Measurements from ENCODE around the gene KLC3. TPM values are rescaled to one million over a fixed set of nuclear protein-coding genes. Genes with fewer than 3 reads are reported as not detected.
"Not testable (repeated sequence)": the region's sequence is repeated elsewhere in the genome, so short reads cannot be mapped to it uniquely, and the experiment has no call there.

Gene KLC3
- total and polyA plus RNA-seq, 2 donors (not counting 1 experiment from before 2014, with no cell fraction given): not detected

DNA sequence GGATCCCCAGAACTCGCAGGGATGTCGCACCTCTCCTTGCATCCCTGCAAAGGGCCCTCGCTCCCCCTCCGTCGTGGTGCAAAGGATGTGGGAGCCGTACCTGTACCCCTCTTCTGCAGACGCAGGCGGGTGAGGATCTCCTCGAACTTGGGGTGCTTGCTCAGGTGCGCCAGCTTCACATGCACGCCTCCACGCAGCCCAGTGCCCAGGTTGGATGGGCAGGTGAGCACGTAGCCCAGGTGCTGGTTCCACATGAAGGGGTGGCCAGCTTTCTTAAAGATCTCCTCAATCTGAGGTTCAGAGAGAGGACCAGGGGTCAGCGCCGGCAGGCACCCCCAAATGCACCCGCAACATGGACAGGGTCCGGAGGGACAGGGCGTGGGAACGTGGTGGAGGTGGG lies 33.2 kb upstream of the KLC3 start:
- H3K27me3 ChIP-seq (replicated peaks in 1 of 4; ENCODE audit: control extremely low read depth in 1 of 4, control insufficient read depth in 3 of 4, insufficient read depth in 4 of 4, low read length in 3 of 4): no peaks in the 10 kb centered on the region
- no peaks in the 10 kb centered on the region for H3K4me1 ChIP-seq (ENCODE audit: control insufficient read depth in 2 of 2, insufficient read depth in 2 of 2, low read length in 2 of 2)
- no peaks in the 10 kb centered on the region for H3K36me3 ChIP-seq (replicated peaks in 1 of 2; ENCODE audit: control extremely low read depth in 1 of 2, control insufficient read depth in 1 of 2, extremely low read depth in 1 of 2, insufficient read depth in 2 of 2, low read length in 1 of 2)
- Mint-ChIP-seq H3K27ac (no peak overlapping the region), H3K4me1 (no peaks in the 10 kb centered on the region), H3K4me3 (no peak overlapping the region), H3K9me3 (ENCODE audit: insufficient read depth) (peaks cover 5% of the 10 kb centered on the region), H3K27me3 (peaks cover 3% of the 10 kb centered on the region)
- H3K9me3 ChIP-seq (ENCODE audit: control extremely low read depth in 1 of 3, control insufficient read depth in 2 of 3, insufficient read depth in 1 of 3, low read length in 2 of 3): peaks cover 0 to 29% (median 0%) of the 10 kb centered on the region in 3 donors
- DNase-seq (no peak), ATAC-seq (ENCODE audit: low read depth) (no peak)
- H4K20me1 ChIP-seq (ENCODE audit: control insufficient read depth, insufficient read depth, low read length, poor library complexity, severe bottlenecking): no peaks in the 10 kb centered on the region
- no peak overlapping the region for H3K4me3 ChIP-seq (ENCODE audit: control extremely low read depth in 1 of 5, extremely low read depth in 1 of 5, insufficient read depth in 1 of 5, low read depth in 2 of 5, low read length in 4 of 5)
- no peak overlapping the region for H3K27ac ChIP-seq (ENCODE audit: low read length in 2 of 2)
- ChIA-PET CTCF (no interaction called here), POLR2A (no interaction called here)
- intact Hi-C loops (cut with micrococcal nuclease): no loop called here
- H3K9ac ChIP-seq (ENCODE audit: low read length): no peak overlapping the region
- H3K4me2 ChIP-seq (replicated peaks; ENCODE audit: low read depth, low read length, poor library complexity, severe bottlenecking): no peak overlapping the region
- no peaks in the 10 kb centered on the region for H3K79me2 ChIP-seq (ENCODE audit: control insufficient read depth, insufficient read depth, low read length)
- WGBS (ENCODE audit: insufficient coverage): 92% methylated on average over 19 of the region's 19 CpGs
- TF ChIP-seq, protein P1, sequence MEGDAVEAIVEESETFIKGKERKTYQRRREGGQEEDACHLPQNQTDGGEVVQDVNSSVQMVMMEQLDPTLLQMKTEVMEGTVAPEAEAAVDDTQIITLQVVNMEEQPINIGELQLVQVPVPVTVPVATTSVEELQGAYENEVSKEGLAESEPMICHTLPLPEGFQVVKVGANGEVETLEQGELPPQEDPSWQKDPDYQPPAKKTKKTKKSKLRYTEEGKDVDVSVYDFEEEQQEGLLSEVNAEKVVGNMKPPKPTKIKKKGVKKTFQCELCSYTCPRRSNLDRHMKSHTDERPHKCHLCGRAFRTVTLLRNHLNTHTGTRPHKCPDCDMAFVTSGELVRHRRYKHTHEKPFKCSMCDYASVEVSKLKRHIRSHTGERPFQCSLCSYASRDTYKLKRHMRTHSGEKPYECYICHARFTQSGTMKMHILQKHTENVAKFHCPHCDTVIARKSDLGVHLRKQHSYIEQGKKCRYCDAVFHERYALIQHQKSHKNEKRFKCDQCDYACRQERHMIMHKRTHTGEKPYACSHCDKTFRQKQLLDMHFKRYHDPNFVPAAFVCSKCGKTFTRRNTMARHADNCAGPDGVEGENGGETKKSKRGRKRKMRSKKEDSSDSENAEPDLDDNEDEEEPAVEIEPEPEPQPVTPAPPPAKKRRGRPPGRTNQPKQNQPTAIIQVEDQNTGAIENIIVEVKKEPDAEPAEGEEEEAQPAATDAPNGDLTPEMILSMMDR (IDR thresholded peaks at IDR 0.05): no peak
- no peak for TF ChIP-seq EZH2 (IDR thresholded peaks at IDR 0.05; ENCODE audit: borderline replicate concordance, insufficient read depth, low read depth, low read length, poor library complexity, severe bottlenecking)
- H2AFZ ChIP-seq (ENCODE audit: insufficient read depth, low read depth, low read length, poor library complexity, severe bottlenecking): no peak overlapping the region

DNA sequence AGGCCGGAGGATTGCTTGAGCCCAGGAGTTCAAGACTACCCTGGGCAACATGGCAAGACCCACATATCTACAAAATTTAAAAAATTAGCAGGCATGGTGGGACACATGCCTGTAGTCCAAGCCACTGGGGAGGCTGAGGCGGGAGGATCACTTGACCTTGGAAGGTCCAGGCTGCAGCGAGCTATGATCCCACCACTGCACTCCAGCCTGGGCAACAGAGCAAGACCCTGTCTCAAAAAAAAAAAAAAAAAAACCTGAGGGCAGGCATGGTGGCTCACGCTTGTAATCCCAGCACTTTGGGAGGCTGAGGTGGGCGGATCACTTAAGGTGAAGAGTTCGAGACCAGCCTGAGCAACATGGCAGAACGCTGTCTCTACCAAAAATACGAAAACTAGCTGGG lies 31.2 kb upstream of the KLC3 start:
- H4K20me1 ChIP-seq (ENCODE audit: control insufficient read depth, insufficient read depth, low read length, poor library complexity, severe bottlenecking); H3K27ac Mint-ChIP-seq; H3K4me3 Mint-ChIP-seq; H3K4me3 ChIP-seq (ENCODE audit: control extremely low read depth in 1 of 5, extremely low read depth in 1 of 5, insufficient read depth in 1 of 5, low read depth in 2 of 5, low read length in 4 of 5); DNase-seq; H3K79me2 ChIP-seq (ENCODE audit: control insufficient read depth, insufficient read depth, low read length); H3K4me1 ChIP-seq (ENCODE audit: control insufficient read depth in 2 of 2, insufficient read depth in 2 of 2, low read length in 2 of 2); H3K27ac ChIP-seq (ENCODE audit: low read length in 2 of 2); H3K4me1 Mint-ChIP-seq; POLR2A ChIA-PET; H2AFZ ChIP-seq (ENCODE audit: insufficient read depth, low read depth, low read length, poor library complexity, severe bottlenecking); H3K36me3 ChIP-seq (replicated peaks in 1 of 2; ENCODE audit: control extremely low read depth in 1 of 2, control insufficient read depth in 1 of 2, extremely low read depth in 1 of 2, insufficient read depth in 2 of 2, low read length in 1 of 2); intact Hi-C loops (cut with micrococcal nuclease); H3K27me3 ChIP-seq (replicated peaks in 1 of 4; ENCODE audit: control extremely low read depth in 1 of 4, control insufficient read depth in 3 of 4, insufficient read depth in 4 of 4, low read length in 3 of 4); ATAC-seq (ENCODE audit: low read depth); H3K9ac ChIP-seq (ENCODE audit: low read length); CTCF ChIA-PET; H3K9me3 Mint-ChIP-seq (ENCODE audit: insufficient read depth); H3K4me2 ChIP-seq (replicated peaks; ENCODE audit: low read depth, low read length, poor library complexity, severe bottlenecking): not testable (repeated sequence)
- peaks cover 0 to 15% (median 0%) of the 10 kb centered on the region in 3 donors for H3K9me3 ChIP-seq (ENCODE audit: control extremely low read depth in 1 of 3, control insufficient read depth in 2 of 3, insufficient read depth in 1 of 3, low read length in 2 of 3)
- WGBS (ENCODE audit: insufficient coverage): 95% methylated on average over 7 of the region's 8 CpGs
- H3K27me3 Mint-ChIP-seq: peaks cover 14% of the 10 kb centered on the region

Data from B cell (primary cell).